GM12874 (cell line): ENCODE data around the gene CLEC11A.
"Not testable (repeated sequence)": the region's sequence is repeated elsewhere in the genome, so short reads cannot be mapped to it uniquely, and the experiment has no call there.

Source experiments
- CTCF ChIP-seq: IDR thresholded peaks from 2 replicates; pipeline ENCODE4 v1.5.1; 2011; ENCODE audit warnings: low read depth, mild to moderate bottlenecking, control low read depth, low read length, moderate library complexity; ENCODE audit not compliant: insufficient read depth

Gene CLEC11A

GRCh38 chr19:50759886-50760285 is 36.7 kb downstream of the CLEC11A start:
- no peak for TF ChIP-seq CTCF

GRCh38 chr19:50764409-50764808 is 41.2 kb downstream of the CLEC11A start:
- no peak for TF ChIP-seq CTCF

GRCh38 chr19:50768277-50768676 is 45.1 kb downstream of the CLEC11A start:
- no peak for TF ChIP-seq CTCF

GRCh38 chr19:50770164-50770563 is 47.0 kb downstream of the CLEC11A start, which contains the start of gene GPR32:
Gene GPR32 (plus strand): TSS chr19:50770464. CDS start chr19:50770601, 137 bp downstream.
- not testable (repeated sequence) for TF ChIP-seq CTCF

- no peak for TF ChIP-seq CTCF
These were observed 47.7 kb downstream of the CLEC11A start for GRCh38 chr19:50770888-50771287.

- no peak for TF ChIP-seq CTCF
These were observed 49.3 kb downstream of the CLEC11A start for GRCh38 chr19:50772476-50772875.
